ENCODE measurements around the gene LYZL6.

The LYZL6 gene

DNA sequence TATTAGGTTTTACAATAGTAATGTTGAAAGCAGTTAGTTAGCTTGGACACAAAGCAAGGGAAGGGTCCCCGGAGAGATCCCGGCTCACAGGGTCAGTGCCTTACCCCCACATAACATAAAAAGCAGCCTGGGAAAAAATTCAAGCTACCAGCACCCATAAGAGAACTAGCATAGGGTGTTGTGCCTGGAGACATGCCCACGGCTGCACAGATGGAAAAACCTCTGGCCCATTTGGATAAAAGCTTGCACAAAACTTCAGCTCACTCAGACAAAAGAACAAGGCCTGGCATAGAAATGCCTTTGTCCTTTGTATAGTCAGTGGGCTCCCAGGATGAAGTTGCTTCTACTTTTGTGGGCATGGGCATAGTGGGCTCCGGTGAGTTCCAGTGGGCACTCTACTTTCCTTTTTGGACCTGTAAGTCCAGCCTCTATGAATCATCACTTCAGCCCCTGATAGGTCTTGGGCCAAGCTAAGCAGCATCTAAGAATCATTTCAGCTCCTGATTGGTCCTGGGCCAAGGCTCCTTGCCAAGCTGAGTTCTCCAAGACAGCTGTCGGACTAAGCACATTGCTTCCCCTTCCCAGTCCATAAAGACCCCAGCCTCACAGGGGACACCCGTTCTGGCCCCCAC, 11.6 kb downstream of the LYZL6 start:
- Histone ChIP-seq H3K9ac (ENCODE audit: low read length in 5 of 5) (no peak overlapping the region), H3K27ac (ENCODE audit: low read depth, low read length) (no peak overlapping the region)

DNA sequence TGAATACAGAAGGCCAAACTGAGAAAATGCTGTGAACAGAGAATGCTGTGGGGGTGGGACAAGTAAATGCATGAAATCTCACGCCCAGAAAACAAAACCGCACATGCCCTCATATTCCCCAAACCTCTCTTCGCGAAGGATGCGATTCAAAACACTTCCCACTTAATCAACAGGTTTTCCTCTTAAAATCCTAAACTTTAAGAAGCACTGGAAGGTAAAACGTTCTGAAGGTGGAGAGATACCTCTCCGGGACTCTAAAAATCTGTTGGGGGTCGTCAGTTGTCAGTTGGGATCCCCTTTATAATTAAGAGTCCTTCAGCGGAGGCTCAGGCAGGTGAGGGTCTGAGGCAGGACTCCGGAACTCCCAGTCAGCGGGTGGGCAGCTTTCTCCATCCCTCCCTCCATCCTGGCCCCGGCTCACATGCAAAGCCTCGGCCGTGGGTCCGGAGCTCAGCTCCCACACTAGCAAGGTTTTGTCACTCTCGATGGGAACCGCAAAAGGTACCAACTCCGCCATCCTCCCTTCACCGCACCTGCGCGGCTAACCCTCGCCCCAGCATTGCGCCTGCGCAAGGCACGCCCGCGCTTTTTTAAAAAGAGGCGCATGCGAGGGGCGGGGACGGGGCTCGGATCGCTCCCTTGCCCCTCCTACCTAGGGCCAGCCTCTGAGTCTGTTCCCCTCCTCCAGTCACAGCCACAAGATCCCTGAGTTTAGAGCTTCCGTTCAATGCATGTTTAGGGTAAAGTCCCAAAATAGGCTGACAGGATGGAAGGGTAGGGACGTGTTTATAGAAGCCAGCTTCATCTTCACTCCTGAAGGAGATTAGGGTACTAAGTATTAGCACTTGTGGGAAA, 13.1 kb downstream of the LYZL6 start, which contains the start of gene RDM1:
Gene RDM1 (minus strand): TSS at position 563 of the 855 bp plus-strand sequence. CDS start 46 bp downstream, at position 517.
- peaks cover 0 to 8% (median 3%) of the 10 kb centered on the region in 5 donors for H3K27me3 ChIP-seq (ENCODE audit: control insufficient read depth in 5 of 5, insufficient read depth in 4 of 5, low read length in 5 of 5)
- H3K9ac ChIP-seq (ENCODE audit: low read length in 5 of 5), result no peak within 1 kb of the TSS
- H3K27ac ChIP-seq (ENCODE audit: low read depth, low read length), result no peak within 1 kb of the TSS

More for the DNA sequence above, 11.6 kb downstream of the LYZL6 start:
- Histone ChIP-seq H3K27me3 (ENCODE audit: control insufficient read depth in 5 of 5, insufficient read depth in 4 of 5, low read length in 5 of 5) (peaks cover 0 to 8% (median 3%) of the 10 kb centered on the region in 5 donors), H3K36me3 (ENCODE audit: control insufficient read depth in 5 of 5, insufficient read depth in 5 of 5, low read length in 5 of 5) (no peaks in the 10 kb centered on the region), H3K4me3 (ENCODE audit: low read depth in 1 of 5, low read length in 5 of 5) (no peak overlapping the region), H3K9me3 (ENCODE audit: control insufficient read depth in 5 of 5, low read length in 5 of 5) (no peaks in the 10 kb centered on the region), H3K4me1 (ENCODE audit: control insufficient read depth in 5 of 5, insufficient read depth in 5 of 5, low read length in 5 of 5) (peaks cover 3 to 23% (median 20%) of the 10 kb centered on the region in 5 donors)

DNA sequence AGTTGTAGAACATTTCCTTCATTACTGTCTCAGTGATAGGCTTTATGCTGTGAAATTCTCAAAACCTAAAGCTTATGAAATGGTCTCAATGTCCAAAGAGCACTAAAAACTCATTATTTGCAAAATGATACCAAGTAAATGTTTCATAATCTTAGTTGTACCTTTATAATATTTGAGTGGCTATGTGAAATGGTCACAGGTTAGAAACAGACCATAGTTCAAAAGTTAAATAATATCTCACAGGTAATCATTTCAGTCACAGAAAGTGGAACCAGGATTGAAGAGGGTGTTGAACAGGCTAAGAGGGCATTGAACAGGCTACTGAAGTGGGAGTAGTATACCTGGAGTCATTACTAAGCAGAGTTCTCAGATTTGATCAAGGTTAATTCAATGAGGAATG, 15.8 kb downstream of the LYZL6 start:
- no peak overlapping the region for H3K27ac ChIP-seq (ENCODE audit: low read depth, low read length)
- H3K36me3 ChIP-seq (ENCODE audit: control insufficient read depth in 5 of 5, insufficient read depth in 5 of 5, low read length in 5 of 5), result no peaks in the 10 kb centered on the region
- H3K9ac ChIP-seq (ENCODE audit: low read length in 5 of 5), result no peak overlapping the region
- H3K9me3 ChIP-seq (ENCODE audit: control insufficient read depth in 5 of 5, low read length in 5 of 5), result no peaks in the 10 kb centered on the region
- H3K4me1 ChIP-seq (ENCODE audit: control insufficient read depth in 5 of 5, insufficient read depth in 5 of 5, low read length in 5 of 5), result peaks cover 3 to 23% (median 20%) of the 10 kb centered on the region in 5 donors
- no peak overlapping the region for H3K4me3 ChIP-seq (ENCODE audit: low read depth in 1 of 5, low read length in 5 of 5)
- H3K27me3 ChIP-seq (ENCODE audit: control insufficient read depth in 5 of 5, insufficient read depth in 4 of 5, low read length in 5 of 5), result peaks cover 0 to 8% (median 3%) of the 10 kb centered on the region in 5 donors

More for the DNA sequence above, 13.1 kb downstream of the LYZL6 start, which contains the start of gene RDM1:
- Histone ChIP-seq H3K9me3 (ENCODE audit: control insufficient read depth in 5 of 5, low read length in 5 of 5) (no peaks in the 10 kb centered on the region), H3K36me3 (ENCODE audit: control insufficient read depth in 5 of 5, insufficient read depth in 5 of 5, low read length in 5 of 5) (no peaks in the 10 kb centered on the region), H3K4me1 (ENCODE audit: control insufficient read depth in 5 of 5, insufficient read depth in 5 of 5, low read length in 5 of 5) (peaks cover 3 to 23% (median 20%) of the 10 kb centered on the region in 5 donors), H3K4me3 (ENCODE audit: low read depth in 1 of 5, low read length in 5 of 5) (peak within 1 kb of the TSS in 4 of 5 donors; percentile 19 to 54 (median 44))

DNA sequence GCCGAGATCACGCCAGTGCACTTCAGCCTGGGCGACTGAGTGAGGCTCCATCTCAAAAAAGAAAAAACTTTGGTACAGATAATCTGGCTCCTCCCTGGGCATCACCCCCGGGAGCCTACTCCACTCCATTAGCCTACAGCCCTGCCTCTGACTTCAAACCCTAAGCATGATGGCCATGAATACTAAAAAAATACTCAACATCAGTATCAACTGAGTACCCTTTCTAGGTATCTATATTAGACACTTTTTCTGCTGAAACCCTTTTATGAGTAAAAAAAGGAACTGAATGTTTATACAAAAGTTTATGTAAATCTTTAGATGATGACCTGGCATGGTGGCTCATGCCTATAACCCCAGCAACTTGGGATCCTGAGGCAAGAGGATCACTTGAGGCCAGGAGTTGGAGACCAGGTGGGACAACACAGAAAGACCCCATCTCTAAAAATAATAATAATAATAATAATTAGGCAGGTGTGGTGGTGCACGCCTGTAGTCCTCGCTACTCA, 19.9 kb downstream of the LYZL6 start:
- H3K4me3 ChIP-seq (ENCODE audit: low read depth in 1 of 5, low read length in 5 of 5), result no peak overlapping the region
- peaks cover 0 to 3% (median 0%) of the 10 kb centered on the region in 5 donors for H3K4me1 ChIP-seq (ENCODE audit: control insufficient read depth in 5 of 5, insufficient read depth in 5 of 5, low read length in 5 of 5)
- no peak overlapping the region for H3K9ac ChIP-seq (ENCODE audit: low read length in 5 of 5)
- H3K36me3 ChIP-seq (ENCODE audit: control insufficient read depth in 5 of 5, insufficient read depth in 5 of 5, low read length in 5 of 5), result no peaks in the 10 kb centered on the region
- no peaks in the 10 kb centered on the region for H3K9me3 ChIP-seq (ENCODE audit: control insufficient read depth in 5 of 5, low read length in 5 of 5)
- H3K27ac ChIP-seq (ENCODE audit: low read depth, low read length), result no peak overlapping the region
- no peaks in the 10 kb centered on the region for H3K27me3 ChIP-seq (ENCODE audit: control insufficient read depth in 5 of 5, insufficient read depth in 4 of 5, low read length in 5 of 5)

DNA sequence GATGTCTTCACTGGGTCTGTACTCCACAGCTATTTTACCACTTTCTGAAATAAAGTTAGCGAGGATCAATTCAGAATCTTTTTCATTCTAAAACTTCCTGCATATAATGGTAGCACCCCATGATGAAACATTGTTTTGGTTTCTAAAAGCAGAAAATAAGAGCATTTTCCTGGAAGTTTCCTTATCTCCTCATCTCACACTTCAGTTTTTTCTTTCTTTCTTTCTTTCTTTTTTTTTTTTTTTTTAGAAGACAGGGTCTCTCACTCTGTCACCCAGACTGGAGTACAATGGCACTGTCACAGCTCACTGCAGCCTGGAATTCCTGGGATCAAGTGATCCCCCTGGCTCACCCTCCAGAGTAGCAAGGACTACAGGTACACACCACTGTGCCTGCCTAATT, 23.3 kb downstream of the LYZL6 start:
- Histone ChIP-seq H3K4me1 (ENCODE audit: control insufficient read depth in 5 of 5, insufficient read depth in 5 of 5, low read length in 5 of 5) (peaks cover 0 to 9% (median 0%) of the 10 kb centered on the region in 5 donors), H3K27ac (ENCODE audit: low read depth, low read length) (no peak overlapping the region), H3K36me3 (ENCODE audit: control insufficient read depth in 5 of 5, insufficient read depth in 5 of 5, low read length in 5 of 5) (no peaks in the 10 kb centered on the region), H3K4me3 (ENCODE audit: low read depth in 1 of 5, low read length in 5 of 5) (no peak overlapping the region), H3K9me3 (ENCODE audit: control insufficient read depth in 5 of 5, low read length in 5 of 5) (no peaks in the 10 kb centered on the region), H3K9ac (ENCODE audit: low read length in 5 of 5) (no peak overlapping the region), H3K27me3 (ENCODE audit: control insufficient read depth in 5 of 5, insufficient read depth in 4 of 5, low read length in 5 of 5) (no peaks in the 10 kb centered on the region)

DNA sequence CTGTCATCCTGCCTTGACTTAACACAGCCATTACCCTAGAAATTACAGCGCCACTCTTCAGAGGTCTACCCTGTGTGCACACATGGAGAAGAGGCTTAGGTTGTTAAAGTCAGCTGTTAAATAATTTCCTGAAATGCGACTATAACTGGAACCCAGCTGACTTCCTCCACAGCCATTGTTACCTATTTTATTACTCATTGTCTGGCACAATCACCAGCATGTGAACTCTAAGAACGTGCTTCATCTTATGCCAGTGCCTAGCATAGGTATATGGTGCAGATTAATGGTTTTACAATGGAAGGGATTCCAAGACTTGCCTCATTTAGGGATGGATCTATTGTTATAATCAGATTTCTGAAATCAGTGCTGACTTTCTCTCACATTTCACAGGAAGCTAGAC, 24.8 kb downstream of the LYZL6 start:
- Histone ChIP-seq H3K4me3 (ENCODE audit: low read depth in 1 of 5, low read length in 5 of 5) (no peak overlapping the region), H3K27ac (ENCODE audit: low read depth, low read length) (no peak overlapping the region), H3K36me3 (ENCODE audit: control insufficient read depth in 5 of 5, insufficient read depth in 5 of 5, low read length in 5 of 5) (no peaks in the 10 kb centered on the region), H3K4me1 (ENCODE audit: control insufficient read depth in 5 of 5, insufficient read depth in 5 of 5, low read length in 5 of 5) (peaks cover 0 to 9% (median 0%) of the 10 kb centered on the region in 5 donors), H3K9ac (ENCODE audit: low read length in 5 of 5) (no peak overlapping the region), H3K9me3 (ENCODE audit: control insufficient read depth in 5 of 5, low read length in 5 of 5) (no peaks in the 10 kb centered on the region), H3K27me3 (ENCODE audit: control insufficient read depth in 5 of 5, insufficient read depth in 4 of 5, low read length in 5 of 5) (no peaks in the 10 kb centered on the region)

DNA sequence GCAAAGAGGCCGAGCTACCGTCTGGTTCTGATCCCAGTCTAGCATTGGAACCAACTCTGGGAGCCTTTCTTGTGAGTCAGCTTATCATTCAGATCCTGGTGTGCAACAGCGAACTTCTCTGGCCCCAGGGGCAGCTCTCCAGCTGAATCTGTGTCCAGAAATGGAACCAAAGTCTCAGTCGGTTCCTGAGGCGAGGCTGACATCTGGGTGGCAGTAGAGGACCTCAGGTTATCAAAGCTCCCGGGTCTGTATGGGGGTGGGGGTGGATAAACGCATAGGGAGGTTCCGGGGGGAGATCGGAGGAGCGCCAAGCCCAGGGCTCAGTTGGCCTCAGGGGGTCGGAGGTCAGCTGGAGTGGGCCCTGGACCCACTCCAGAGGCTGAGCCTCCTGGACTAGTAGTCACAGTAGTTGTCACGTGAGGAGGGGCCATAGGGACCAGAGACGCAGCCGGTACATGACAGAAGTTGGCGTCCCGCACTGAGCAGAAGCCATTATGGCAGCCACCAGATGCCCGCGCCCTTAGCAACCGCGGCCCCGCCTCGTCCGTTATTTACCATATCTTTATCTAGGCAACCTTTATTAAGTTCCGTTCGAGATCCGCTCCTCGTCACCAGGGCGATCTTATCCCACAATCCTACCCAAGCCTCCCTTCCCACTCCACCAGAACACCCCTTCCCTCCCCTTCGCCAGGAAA, 25.8 kb downstream of the LYZL6 start:
- Histone ChIP-seq H3K36me3 (ENCODE audit: control insufficient read depth in 5 of 5, insufficient read depth in 5 of 5, low read length in 5 of 5) (no peaks in the 10 kb centered on the region), H3K27ac (ENCODE audit: low read depth, low read length) (no peak overlapping the region), H3K9me3 (ENCODE audit: control insufficient read depth in 5 of 5, low read length in 5 of 5) (no peaks in the 10 kb centered on the region), H3K4me1 (ENCODE audit: control insufficient read depth in 5 of 5, insufficient read depth in 5 of 5, low read length in 5 of 5) (peaks cover 0 to 9% (median 0%) of the 10 kb centered on the region in 5 donors), H3K4me3 (ENCODE audit: low read depth in 1 of 5, low read length in 5 of 5) (no peak overlapping the region), H3K27me3 (ENCODE audit: control insufficient read depth in 5 of 5, insufficient read depth in 4 of 5, low read length in 5 of 5) (no peaks in the 10 kb centered on the region), H3K9ac (ENCODE audit: low read length in 5 of 5) (no peak overlapping the region)

DNA sequence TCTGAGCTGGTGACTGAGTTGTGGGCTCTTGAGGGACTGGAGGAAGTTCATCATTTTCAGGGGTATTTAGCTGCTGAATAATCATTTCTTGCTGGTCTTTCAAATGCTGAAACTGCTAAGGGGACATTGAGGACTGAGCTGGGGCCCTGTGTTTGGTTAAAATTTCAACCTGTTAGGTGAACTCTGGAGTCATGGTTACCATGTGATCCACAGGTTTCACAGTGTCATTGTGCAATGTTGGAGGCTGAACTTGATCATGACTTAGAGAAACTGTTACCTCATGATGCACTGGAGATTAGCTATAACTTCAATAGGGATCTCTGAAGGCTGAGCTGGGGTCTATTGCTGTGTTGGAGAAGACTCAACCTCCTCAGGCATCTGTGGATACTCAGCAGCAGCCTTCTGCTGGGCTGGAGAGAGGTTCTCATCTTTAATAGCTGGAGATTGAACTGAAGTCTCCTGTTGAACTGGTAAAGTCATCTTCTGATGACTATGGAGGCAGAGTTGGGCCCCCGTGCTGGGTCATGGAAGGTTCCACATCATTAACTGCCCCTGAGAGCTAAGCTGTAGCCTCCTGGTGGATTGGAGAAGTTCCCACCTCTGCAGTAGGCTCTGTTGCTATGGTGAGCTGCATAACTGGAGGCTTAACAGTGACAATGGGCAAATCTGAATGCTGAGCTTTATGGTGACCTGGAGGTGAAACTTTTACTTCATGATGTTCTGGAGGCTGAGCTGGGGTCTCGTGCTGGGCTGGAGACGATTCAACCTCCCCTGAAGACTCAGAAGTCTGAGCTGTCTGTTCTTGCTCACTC, 28.2 kb downstream of the LYZL6 start:
- no peak overlapping the region for H3K4me3 ChIP-seq (ENCODE audit: low read depth in 1 of 5, low read length in 5 of 5)
- peaks cover 0 to 9% (median 0%) of the 10 kb centered on the region in 5 donors for H3K4me1 ChIP-seq (ENCODE audit: control insufficient read depth in 5 of 5, insufficient read depth in 5 of 5, low read length in 5 of 5)
- H3K9ac ChIP-seq (ENCODE audit: low read length in 5 of 5), result no peak overlapping the region
- no peaks in the 10 kb centered on the region for H3K27me3 ChIP-seq (ENCODE audit: control insufficient read depth in 5 of 5, insufficient read depth in 4 of 5, low read length in 5 of 5)
- no peaks in the 10 kb centered on the region for H3K36me3 ChIP-seq (ENCODE audit: control insufficient read depth in 5 of 5, insufficient read depth in 5 of 5, low read length in 5 of 5)
- H3K27ac ChIP-seq (ENCODE audit: low read depth, low read length), result no peak overlapping the region
- no peaks in the 10 kb centered on the region for H3K9me3 ChIP-seq (ENCODE audit: control insufficient read depth in 5 of 5, low read length in 5 of 5)

DNA sequence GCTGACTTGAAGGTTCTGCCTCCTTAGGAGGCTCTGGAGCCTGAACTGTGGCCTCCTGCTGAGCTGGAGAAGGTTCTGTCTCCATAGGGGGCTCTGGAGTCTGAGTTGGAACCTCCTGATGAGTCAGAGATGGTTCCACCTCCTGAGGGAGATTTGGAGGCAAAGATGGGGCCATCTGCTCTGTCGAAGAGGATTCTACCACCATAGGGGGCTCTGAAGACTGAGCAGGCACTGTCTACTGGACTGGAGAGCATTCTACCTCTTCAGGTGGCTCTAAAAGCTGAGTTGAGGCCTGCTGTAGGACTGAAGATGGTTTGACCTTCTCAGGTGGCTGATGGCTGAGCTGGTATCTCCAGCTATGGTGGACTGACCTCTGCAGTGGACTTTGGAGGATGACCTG, 29.2 kb downstream of the LYZL6 start:
- Histone ChIP-seq H3K9ac (ENCODE audit: low read length in 5 of 5) (no peak overlapping the region), H3K36me3 (ENCODE audit: control insufficient read depth in 5 of 5, insufficient read depth in 5 of 5, low read length in 5 of 5) (no peaks in the 10 kb centered on the region), H3K27ac (ENCODE audit: low read depth, low read length) (no peak overlapping the region), H3K27me3 (ENCODE audit: control insufficient read depth in 5 of 5, insufficient read depth in 4 of 5, low read length in 5 of 5) (no peaks in the 10 kb centered on the region), H3K9me3 (ENCODE audit: control insufficient read depth in 5 of 5, low read length in 5 of 5) (no peaks in the 10 kb centered on the region), H3K4me3 (ENCODE audit: low read depth in 1 of 5, low read length in 5 of 5) (no peak overlapping the region), H3K4me1 (ENCODE audit: control insufficient read depth in 5 of 5, insufficient read depth in 5 of 5, low read length in 5 of 5) (peaks cover 0 to 9% (median 0%) of the 10 kb centered on the region in 5 donors)

All from subcutaneous abdominal adipose tissue (tissue), 5 donors.